ENCODE measurements around the gene OLA1. TPM values are rescaled to one million over a fixed set of nuclear protein-coding genes. Genes with fewer than 3 reads are reported as not detected.

Gene OLA1
- 116 to 138 TPM (median 129 TPM) in 5 replicates for total RNA-seq (2022; extraction: Qiagen RNA extraction)

DNA sequence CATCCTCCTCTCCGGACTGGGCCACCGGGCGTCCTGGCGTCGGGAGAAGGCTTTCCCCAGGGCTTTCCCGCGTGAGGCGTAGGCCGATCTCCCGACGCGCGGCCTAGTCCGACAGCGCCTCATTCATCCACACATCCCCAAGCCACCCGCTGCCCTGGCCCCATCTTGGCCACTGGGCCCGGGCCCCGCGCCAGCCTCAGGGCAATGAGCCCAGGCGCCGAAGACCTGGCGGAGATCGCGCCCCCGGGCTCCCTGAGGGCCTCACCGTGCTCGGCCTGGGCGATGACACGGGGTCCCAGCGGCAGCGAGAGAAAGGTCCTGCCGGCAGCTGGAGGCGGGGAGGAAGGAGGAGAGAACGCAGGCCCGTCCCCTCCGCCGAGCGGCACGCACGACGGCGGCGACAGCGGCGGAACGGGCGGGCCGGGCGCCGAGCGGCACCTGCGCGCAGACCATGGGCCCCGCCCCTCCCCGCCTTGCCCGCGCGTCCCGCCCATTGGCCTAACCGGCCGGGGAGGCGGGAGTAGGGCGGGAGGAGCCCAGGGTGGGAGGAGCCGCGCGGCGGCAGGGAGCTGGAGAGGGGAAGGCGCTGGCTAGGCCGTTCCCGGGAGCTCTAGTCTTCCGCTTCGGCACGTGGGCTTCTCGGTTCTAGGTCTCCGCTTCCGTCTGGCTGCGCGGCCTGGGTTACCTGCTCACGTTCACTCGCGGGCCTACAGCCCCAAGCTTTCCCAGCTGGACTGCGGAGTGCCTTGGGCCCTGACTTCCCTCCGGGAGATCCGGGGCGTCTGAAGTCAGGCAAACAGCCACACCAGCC is at the start of gene OLA1:
Gene OLA1 (minus strand): TSS at position 346 of the 811 bp plus-strand sequence. CDS start 1,717 bp downstream, outside the sequence.

Other genes starting within 250 kb of the OLA1 start
- gene SP9, start 86.4 kb upstream of the OLA1 start, total RNA-seq (2022; extraction: Qiagen RNA extraction): 1.1 to 2.0 TPM (median 1.8 TPM) in 5 replicates
- 12.1 to 18.7 TPM (median 15.2 TPM) in 5 replicates for gene SCRN3, start 147.2 kb upstream of the OLA1 start, total RNA-seq (2022; extraction: Qiagen RNA extraction)
- 0.18 to 0.52 TPM (median 0.40 TPM) in 5 replicates for gene GPR155, start 238.5 kb upstream of the OLA1 start, total RNA-seq (2022; extraction: Qiagen RNA extraction)

Data from A549 treated with dexamethasone at 1 μM for 4 hours (cell line).